HG02642 (cell line): ENCODE measurements around the gene WASL.

Source experiments
- ATAC-seq: cut with Tn5 transposase; IDR thresholded peaks from one replicate; pipeline ENCODE4 v1.9.1; 2021; ENCODE audit warnings: mild to moderate bottlenecking; ENCODE audit not compliant: unreplicated experiment, poor library complexity

WASL gene

GRCh38 chr7:123770378-123770777 is 21.6 kb upstream of the WASL start:
- peak; percentile 93 for ATAC-seq

- no peak for ATAC-seq
Observed at GRCh38 chr7:123769371-123769770, 20.6 kb upstream of the WASL start.

GRCh38 chr7:123768493-123768892 is 19.7 kb upstream of the WASL start:
- no peak for ATAC-seq

- no peak for ATAC-seq
Observed at GRCh38 chr7:123763191-123763661, 14.4 kb upstream of the WASL start.

- ATAC-seq: no peak
Observed at GRCh38 chr7:123761729-123762128, 12.9 kb upstream of the WASL start.

GRCh38 chr7:123757095-123757494 is 8.3 kb upstream of the WASL start:
- ATAC-seq: no peak

- no peak for ATAC-seq
Observed at GRCh38 chr7:123755338-123755737, 6.5 kb upstream of the WASL start.

- ATAC-seq: no peak
Observed at GRCh38 chr7:123754271-123754871, 5.6 kb upstream of the WASL start.

GRCh38 chr7:123752534-123752933 is 3.7 kb upstream of the WASL start:
- no peak for ATAC-seq

- ATAC-seq: no peak
Observed at GRCh38 chr7:123751821-123752220, 3.0 kb upstream of the WASL start.

GRCh38 chr7:123750389-123751230 is 1.8 kb upstream of the WASL start:
- no peak for ATAC-seq

- peak; percentile 22 for ATAC-seq
Observed at GRCh38 chr7:123749537-123749857, 694 bp upstream of the WASL start.

- peak; percentile 28 for ATAC-seq
Observed at GRCh38 chr7:123748171-123748733, 551 bp downstream of the WASL start.

GRCh38 chr7:123747620-123748141 is 1.1 kb downstream of the WASL start:
- no peak for ATAC-seq

GRCh38 chr7:123746931-123747488 is 1.8 kb downstream of the WASL start:
- ATAC-seq: no peak

GRCh38 chr7:123746055-123746454 is 2.7 kb downstream of the WASL start:
- no peak for ATAC-seq

GRCh38 chr7:123745437-123745836 is 3.4 kb downstream of the WASL start:
- ATAC-seq: no peak

GRCh38 chr7:123744416-123744815 is 4.4 kb downstream of the WASL start:
- ATAC-seq: no peak

GRCh38 chr7:123741940-123742339 is 6.9 kb downstream of the WASL start:
- ATAC-seq: no peak

GRCh38 chr7:123738808-123739207 is 10.0 kb downstream of the WASL start:
- no peak for ATAC-seq

GRCh38 chr7:123738356-123738755 is 10.4 kb downstream of the WASL start:
- ATAC-seq: no peak
